K562 (cell line): ENCODE data around the gene BEST1. TPM values are rescaled to one million over a fixed set of nuclear protein-coding genes. Genes with fewer than 3 reads are reported as not detected.
A peak's percentile ranks its signal among the peaks of the same experiment; 100 is the strongest.

Experiments used
- BACH1 ChIP-seq: fragments of 200-800 bp; sonication (Bioruptor generic); IDR thresholded peaks from 2 replicates; pipeline ENCODE4 v1.6.1; 2016; ENCODE audit warnings: missing genetic modification characterization, missing compliant biosample characterization
- ZKSCAN8 ChIP-seq: fragments of 200-800 bp; sonication (Bioruptor generic); IDR thresholded peaks from 2 replicates; pipeline ENCODE4 v1.6.1; 2016; ENCODE audit warnings: missing genetic modification characterization, missing compliant biosample characterization
- ZNF444 ChIP-seq: fragments of 250-450 bp; sonication (Bioruptor Pico); IDR thresholded peaks from 2 replicates; pipeline ENCODE4 v1.4.0; 2020; ENCODE audit warnings: mild to moderate bottlenecking, moderate library complexity
- polyA plus RNA-seq, 8 experiments: library from polyadenylated mRNA; depleted of rRNA in 4 of 8; stranded (reverse) in 5 of 8; unstranded in 3 of 8; fragments of >200 nt; fragmentation: Nextera tagmentation in 2 of 8; fragmentation: Illumina TruSeq in 1 of 8; extraction: Ambion mirVana in 2 of 8; extraction: Trizol in 1 of 8; gene quantifications; 2 replicates each; pipeline versions ENCODE4 v1.2.1 to v1.2.3, GENCODE V29; 2011 to 2014; ENCODE audit warnings: inconsistent platforms in 1 of 8, missing spikeins in 1 of 8
- total RNA-seq, 7 experiments: library from RNA; depleted of rRNA in 6 of 7; stranded (reverse); fragments of >200 nt in 6 of 7; fragmentation: Illumina TruSeq in 2 of 7; extraction: Trizol in 2 of 7; gene quantifications; 2 replicates each; pipeline versions ENCODE4 v1.2.1 to v1.2.3, GENCODE V29; 2011 to 2021; ENCODE audit warnings: low replicate concordance in 1 of 7
- TF ChIP-seq, protein P1 (sequence below): IDR thresholded peaks from 2 replicates; pipeline ENCODE4 v1.6.1; 2016; ENCODE audit warnings: missing genetic modification characterization, missing compliant biosample characterization
- TF ChIP-seq, protein P2 (sequence below), 2 experiments: fragments of 450-650 bp; conservative IDR thresholded peaks; 2 replicates each; pipeline ENCODE4 v1.6.1; 2017; ENCODE audit warnings: mild to moderate bottlenecking in 2 of 2, moderate library complexity in 2 of 2

BEST1 gene
- total and polyA plus RNA-seq, 9 of the 15 experiments (the other 6 are each of a cell fraction or from before 2014, with no cell fraction given): 0.07 to 1.3 (median 0.40) TPM

DNA sequence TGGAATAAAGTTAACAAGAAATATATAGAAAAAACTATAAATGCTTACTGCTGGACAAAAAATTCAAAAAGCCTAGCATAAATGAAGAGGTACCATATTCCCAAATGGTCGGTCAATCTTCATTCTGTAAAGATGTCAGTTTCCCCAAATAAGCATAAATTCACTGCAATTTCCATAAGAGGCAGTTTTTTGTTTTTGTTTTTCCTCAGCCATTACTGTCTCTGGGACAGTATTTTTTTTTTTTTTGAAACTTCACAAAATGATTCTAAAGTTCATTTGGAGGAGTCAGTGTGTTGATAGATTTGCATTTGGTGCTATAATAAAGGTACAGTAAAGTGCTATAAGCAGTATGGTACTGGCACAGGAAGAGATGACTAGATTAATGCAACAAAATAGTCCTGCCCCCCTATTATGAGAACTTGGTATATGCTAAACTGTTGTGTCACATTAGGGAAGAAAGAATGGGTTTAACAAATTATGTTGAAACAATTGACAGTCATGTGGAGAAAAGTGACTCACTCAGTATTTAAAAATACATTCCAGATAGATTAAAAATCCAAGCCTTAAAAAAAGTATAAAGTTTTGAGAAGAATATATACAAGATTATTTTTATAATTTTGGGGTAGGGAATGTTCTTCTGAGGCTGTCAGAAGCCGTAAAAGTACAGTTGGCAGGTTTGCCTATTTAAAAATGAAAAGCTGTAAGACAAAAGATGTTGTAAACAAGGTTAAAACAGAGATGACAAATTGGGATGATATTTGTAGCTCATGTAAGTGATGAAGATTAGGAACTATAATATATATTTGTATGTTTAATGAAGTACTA, 19.9 kb downstream of the BEST1 start (continued):
- TF ChIP-seq BACH1 (tag) (peak; percentile 30; the same call in 1 of the 2 replicates), ZKSCAN8 (no peak; the same call in 1 of the 2 replicates), ZNF444 (CRISPR knock-in tag) (0 out of 2 replicates have a peak, but pooled peaks have one; percentile 61)
- TF ChIP-seq, protein P1, sequence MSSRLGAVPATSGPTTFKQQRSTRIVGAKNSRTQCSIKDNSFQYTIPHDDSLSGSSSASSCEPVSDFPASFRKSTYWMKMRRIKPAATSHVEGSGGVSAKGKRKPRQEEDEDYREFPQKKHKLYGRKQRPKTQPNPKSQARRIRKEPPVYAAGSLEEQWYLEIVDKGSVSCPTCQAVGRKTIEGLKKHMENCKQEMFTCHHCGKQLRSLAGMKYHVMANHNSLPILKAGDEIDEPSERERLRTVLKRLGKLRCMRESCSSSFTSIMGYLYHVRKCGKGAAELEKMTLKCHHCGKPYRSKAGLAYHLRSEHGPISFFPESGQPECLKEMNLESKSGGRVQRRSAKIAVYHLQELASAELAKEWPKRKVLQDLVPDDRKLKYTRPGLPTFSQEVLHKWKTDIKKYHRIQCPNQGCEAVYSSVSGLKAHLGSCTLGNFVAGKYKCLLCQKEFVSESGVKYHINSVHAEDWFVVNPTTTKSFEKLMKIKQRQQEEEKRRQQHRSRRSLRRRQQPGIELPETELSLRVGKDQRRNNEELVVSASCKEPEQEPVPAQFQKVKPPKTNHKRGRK: peak; percentile 41; the same call in 1 of the 2 replicates
- TF ChIP-seq, protein P2, sequence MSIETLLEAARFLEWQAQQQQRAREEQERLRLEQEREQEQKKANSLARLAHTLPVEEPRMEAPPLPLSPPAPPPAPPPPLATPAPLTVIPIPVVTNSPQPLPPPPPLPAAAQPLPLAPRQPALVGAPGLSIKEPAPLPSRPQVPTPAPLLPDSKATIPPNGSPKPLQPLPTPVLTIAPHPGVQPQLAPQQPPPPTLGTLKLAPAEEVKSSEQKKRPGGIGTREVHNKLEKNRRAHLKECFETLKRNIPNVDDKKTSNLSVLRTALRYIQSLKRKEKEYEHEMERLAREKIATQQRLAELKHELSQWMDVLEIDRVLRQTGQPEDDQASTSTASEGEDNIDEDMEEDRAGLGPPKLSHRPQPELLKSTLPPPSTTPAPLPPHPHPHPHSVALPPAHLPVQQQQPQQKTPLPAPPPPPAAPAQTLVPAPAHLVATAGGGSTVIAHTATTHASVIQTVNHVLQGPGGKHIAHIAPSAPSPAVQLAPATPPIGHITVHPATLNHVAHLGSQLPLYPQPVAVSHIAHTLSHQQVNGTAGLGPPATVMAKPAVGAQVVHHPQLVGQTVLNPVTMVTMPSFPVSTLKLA (conservative IDR thresholded peaks at IDR 0.05): 0 out of 4 replicates have a peak, but pooled peaks have one; percentile 9 to 17
